HG03108 (cell line): ENCODE measurements around the gene DLGAP3.
"Not testable (repeated sequence)": the region's sequence is repeated elsewhere in the genome, so short reads cannot be mapped to it uniquely, and the experiment has no call there.

Experiments
- ATAC-seq: cut with Tn5 transposase; IDR thresholded peaks from one replicate; pipeline ENCODE4 v1.9.1; 2021; ENCODE audit warnings: moderate library complexity; ENCODE audit not compliant: unreplicated experiment

Gene DLGAP3

DNA sequence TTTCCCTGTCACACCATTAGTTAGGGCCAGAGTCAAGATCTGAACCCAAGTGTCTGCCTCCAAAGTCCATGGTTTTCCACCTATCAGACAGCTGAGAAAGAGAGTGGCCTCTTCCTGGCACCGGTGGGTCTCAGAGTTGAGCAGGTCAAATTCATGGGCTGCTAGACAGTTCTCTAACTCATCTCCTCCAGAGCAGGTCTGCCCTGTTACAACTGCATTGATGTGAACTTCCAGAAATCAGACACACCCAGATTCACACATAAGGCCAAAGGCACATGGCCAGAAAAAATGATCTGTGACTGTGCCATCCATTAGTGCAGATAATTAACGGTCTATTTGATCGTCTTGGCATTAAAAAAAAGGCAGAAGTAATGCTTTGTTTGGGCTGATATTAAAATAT, 87.4 kb downstream of the DLGAP3 start:
- no peak for ATAC-seq

DNA sequence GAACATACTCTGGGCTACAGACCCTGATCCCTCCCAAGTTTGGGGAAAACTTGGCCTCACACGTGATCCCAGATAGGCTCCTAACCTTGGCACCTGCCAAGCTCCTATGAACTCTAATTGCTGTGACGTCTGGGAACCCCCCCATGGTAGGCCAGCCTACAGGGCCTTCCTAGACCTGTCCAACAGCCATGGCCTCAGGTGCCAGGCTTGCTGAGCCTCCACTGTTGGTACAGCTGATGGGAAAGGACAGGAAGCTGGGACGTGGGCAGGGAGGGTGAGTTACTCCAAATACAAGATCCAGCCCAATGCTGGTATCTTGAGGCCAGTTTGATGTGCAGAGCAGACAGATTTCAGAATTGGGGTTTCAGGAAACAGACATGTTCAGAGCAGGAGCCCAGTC, 89.0 kb downstream of the DLGAP3 start:
- ATAC-seq = no peak

DNA sequence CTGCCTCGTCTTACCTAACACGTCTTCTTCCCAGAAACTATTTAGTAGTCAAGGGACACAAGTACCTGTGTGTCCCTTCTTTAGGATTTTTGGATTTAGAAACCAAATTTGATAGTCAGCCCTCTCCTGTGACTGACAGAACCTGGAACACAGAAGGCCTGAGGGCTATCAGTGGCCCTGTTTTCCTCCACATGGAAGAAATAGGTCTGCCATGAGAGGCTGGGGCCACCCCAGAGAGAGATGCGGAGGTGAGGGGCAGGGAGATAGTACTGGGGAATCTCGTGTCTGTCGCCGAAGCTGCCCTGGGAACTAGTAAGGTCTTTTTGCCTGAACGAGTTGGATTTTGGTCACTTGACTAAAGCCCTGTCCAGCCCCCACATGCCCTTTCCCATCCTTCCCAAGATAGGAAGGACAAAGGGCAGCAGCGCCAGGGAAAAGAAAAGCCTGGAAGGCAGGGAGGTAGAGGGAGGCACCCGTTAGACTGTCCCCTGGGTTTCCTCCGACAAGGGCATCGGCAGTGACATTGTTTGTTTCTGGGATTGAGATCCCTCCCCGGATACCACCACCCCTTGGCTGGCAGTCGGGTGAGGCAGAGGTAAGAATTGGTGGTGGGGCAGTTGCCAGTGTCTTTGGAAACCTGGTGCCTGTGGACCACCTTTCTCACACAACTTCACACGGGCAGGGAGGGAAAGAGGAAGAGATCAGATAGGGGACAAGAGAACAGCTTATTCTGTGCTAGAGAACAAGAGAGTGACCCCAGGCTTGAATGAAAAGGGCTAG, 89.7 kb downstream of the DLGAP3 start:
- no peak for ATAC-seq

DNA sequence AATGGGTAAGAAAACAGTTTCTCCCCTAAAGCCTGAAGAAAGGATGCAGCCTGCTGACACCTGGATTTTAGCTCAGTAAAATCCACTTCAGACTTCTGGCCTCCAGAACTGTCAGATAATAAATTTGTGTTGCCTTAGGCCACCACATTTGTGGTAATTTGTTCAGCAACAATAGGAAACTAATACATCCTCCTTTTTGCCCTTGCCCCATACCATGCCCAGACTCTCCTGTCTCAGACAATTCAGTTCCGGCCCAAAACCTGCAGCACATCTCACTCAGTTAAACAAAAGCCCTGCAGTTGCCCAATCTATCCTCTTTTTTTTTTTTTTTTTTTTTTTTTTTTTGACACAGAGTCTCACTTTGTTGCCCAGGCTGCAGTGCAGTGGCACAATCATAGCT, 95.7 kb downstream of the DLGAP3 start:
- ATAC-seq = no peak

DNA sequence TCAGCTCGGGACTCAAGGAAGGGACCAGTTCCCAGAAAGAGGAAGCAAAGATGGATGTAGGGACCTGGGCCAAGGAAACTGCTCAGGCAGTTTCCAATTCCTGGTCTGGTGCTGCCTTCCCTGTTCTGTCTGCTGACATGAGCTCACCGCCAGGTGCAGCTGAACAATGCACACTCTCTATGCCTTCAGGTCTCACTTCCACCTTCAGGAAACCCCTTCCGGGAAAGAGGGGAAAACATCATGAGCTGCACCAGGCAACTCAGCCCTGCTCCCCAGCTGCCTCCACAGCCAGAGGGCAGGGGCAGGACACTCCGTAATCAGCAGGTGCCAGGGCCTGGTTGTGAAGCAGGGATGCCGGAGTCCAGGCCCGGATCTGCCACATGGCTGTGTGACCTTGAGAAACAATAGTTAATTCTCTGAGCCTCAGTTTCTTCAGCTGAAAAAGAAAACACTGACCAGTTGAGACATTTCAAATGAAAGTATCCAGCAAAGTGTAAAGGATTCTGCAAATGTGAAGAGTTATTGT, 97.7 kb downstream of the DLGAP3 start:
- no peak for ATAC-seq

- ATAC-seq = no peak
These were observed 100.2 kb downstream of the DLGAP3 start for GRCh38 chr1:34829250-34829649.

- ATAC-seq = no peak
These were observed 100.8 kb downstream of the DLGAP3 start for GRCh38 chr1:34828611-34829010.

- no peak for ATAC-seq
These were observed 102.0 kb downstream of the DLGAP3 start for GRCh38 chr1:34827341-34827941.

DNA sequence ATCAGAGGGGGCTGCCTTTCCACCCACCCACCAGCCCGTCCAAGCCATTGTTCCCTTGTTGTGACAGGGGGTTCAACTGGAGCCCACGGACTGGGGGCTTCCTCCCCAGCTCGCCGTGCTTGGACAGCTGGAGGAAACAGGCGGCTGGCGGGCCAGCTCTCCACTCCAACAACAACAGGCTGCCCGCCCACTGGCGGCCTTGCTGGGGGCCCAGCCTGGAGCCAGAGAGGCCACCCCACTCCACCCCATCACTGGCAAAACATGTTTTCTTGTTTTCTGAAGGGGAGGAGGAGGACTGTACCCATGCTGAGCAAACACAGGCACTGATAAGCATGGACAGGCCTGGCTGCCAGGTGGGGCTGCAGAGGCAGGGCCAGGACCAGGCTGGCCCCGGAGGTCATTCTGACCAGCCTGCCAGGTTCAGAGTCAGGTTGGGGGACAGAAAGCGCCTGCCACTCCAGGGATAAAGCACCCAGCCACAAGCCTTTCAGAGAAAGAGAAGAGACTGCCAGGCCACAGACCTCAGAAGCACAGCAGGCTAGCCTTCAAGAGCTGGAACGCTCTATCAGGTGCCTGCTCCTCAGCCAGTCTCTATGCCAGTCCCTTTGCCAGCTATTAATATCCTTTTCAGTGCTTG, 103.9 kb downstream of the DLGAP3 start:
- no peak for ATAC-seq

DNA sequence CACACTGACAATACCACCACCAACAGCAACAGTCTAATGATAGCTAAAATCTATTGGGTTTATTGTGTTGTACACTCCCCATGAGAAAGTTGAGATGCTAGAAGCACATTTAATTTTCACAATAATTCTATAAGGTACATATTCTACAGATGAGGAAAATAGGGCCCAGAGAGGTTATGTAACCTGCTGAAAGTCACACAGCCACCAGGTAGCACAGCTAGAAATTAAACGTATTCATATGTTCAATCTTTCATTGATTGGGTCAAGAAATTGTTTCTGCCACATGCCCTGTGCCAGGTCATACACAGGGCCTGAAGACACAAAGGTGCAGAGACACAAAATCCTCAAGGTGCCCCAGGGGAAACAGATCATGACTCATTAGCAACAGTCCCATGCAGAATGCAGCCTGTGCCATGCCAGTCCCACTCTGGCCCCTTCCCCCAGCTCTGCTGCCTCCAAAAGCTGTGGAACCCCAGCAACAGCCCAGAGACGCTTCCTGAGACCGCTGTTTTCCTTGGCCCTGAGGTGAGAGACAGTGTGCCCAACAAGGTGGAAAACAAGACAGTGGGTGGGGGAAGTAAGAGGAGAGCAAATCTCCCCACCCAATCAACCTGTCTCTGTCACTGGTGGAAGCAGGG, 104.5 kb downstream of the DLGAP3 start:
- no peak for ATAC-seq

DNA sequence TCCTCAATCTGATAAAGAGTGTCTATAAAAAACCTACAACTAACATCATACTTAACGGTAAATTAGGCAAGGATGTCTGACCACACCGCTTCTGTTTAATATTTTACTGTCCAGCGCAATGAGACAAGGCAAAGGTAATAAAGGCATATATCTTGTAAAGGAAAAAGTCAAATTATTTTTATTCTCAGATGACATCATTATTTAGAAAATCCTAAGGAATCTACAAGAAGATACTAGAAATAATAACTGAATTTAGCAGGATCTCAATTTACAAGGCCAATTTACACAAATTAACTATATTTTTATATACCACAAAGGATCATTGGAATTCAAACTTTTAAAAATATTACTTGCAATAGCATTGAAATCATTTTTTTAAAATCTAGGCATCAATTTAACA, 107.2 kb downstream of the DLGAP3 start:
- ATAC-seq = no peak

DNA sequence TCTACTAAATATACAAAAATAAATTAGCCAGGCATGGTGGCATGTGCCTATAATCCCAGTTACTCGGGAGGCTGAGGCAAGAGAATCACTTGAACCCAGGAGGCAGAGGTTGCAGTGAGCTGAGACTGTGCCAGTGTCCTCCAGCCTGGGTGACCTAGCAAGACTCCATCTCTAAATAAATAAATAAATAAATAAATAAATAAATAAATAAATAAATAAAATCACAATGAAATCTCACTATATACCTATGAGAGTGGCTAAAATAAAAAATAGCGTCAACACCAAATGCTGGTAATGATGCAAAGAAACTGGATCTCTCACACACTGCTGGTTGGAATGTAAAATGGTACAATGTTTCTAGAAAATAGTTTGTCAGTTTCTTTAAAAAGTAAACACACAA, 110.6 kb downstream of the DLGAP3 start:
- ATAC-seq = not testable (repeated sequence)

DNA sequence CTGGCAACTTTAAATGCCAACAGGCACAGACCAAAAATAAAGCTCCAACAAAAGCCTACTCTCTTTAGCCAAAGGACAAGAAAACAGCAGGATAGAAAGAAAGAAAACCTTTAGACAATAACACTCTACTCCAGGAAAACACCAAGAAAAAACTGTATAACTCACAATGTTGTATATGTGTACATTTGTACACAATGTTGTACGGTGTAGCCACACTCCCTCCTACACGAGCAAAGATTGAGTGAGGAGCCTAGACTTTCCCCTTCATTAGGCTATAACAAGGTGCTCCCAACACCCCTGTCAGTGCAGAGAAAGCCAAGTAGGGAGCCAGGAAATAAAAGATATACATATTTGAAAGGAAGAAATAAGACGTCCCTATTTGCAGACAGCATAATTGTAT, 112.7 kb downstream of the DLGAP3 start:
- no peak for ATAC-seq

- no peak for ATAC-seq
These were observed 113.1 kb downstream of the DLGAP3 start for GRCh38 chr1:34816332-34816731.
